DMS114 treated with DMSO at 0.1 percent for 48 hours (cell line): Measurements from ENCODE around the gene SLC26A2.
"Not testable (repeated sequence)": the region's sequence is repeated elsewhere in the genome, so short reads cannot be mapped to it uniquely, and the experiment has no call there.

Experiments
- DNase-seq: peaks from one replicate; lab custom pipeline; 2025; ENCODE audit not compliant: unreplicated experiment; lab: John Stamatoyannopoulos, UW

The SLC26A2 gene

GRCh38 chr5:150000990-150001659, 40.6 kb downstream of the SLC26A2 start:
- no peak for DNase-seq

- peak; percentile 67 for DNase-seq
Observed at GRCh38 chr5:150001660-150002486, 41.3 kb downstream of the SLC26A2 start.

DNA sequence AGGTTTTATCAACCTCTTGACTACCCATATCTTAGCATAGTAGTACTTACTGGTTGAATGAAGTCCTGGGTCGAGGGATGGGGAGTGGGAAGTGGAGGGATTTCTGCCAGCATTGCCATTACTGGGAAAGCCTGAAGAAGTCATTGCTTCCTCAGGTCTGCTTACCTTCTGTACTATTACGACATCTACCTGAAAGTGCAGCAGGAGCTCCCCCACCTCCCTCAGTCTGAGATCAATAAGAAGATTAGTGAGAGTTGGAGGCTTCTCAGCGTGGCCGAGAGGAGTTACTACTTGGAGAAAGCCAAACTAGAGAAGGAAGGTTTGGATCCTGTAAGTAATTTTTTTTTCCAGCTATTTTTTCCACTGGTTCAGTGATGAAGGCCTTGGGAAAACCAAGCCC, 45.8 kb downstream of the SLC26A2 start:
- no peak for DNase-seq

DNA sequence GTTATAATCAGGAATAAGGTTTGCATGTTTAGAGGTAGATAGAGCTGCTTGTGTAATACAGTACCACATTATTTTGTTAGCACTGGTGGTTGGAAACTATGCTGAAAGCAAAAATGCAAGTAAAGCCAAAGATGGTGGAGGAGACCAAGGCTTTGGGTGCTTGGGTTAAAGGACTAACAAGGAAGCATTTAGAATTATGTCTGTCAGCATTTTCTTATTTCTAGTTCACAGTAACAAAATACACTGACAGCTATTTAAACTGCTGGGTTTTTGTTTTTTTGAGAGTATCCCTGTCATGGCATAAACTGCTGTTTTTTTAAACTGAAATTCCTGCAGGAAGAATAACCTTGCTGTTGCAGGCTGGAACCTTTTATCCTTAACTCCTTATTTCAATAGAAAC, 46.5 kb downstream of the SLC26A2 start:
- no peak for DNase-seq

GRCh38 chr5:150009671-150010387, 49.3 kb downstream of the SLC26A2 start:
- no peak for DNase-seq

GRCh38 chr5:150013931-150014330, 53.4 kb downstream of the SLC26A2 start:
- no peak for DNase-seq

- no peak for DNase-seq
Observed at GRCh38 chr5:150014456-150014855, 53.9 kb downstream of the SLC26A2 start.

DNA sequence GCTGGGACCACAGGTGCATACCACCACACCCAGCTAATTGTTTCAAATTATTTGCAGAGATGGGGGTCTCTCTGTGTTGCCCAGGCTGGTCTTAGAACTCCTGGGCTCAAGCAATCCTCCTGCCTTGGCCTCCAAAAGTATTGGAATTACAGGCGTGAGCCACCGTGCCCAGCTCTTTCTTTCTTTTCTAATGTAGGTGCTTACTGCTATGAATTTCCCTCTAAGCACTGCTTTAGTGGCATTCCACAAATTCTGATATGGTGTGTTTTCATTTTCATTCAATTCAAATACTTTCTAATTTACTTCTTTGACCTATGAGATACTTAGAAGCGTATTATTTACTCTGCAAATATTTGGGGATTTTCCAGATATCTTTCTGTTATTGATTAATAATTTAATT, 54.9 kb downstream of the SLC26A2 start:
- no peak for DNase-seq

DNA sequence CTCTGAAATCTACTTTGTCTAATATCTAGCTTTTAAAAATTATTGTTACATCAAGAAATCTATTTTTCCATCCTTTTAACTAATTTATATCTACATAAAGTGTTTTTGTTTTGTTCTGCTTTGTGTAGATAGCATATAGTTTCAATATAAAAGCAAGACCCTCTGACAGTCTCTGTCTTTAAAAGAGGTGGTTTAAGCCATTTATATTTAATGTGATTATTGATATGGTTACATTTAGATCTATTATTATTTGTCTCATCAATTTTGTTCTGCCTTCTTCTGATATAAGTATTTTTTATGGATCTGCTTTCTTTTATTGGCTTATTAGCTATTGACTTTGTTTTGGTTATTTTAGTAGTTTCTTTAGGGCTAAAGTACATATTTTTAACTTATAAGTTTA, 56.0 kb downstream of the SLC26A2 start:
- no peak for DNase-seq

DNA sequence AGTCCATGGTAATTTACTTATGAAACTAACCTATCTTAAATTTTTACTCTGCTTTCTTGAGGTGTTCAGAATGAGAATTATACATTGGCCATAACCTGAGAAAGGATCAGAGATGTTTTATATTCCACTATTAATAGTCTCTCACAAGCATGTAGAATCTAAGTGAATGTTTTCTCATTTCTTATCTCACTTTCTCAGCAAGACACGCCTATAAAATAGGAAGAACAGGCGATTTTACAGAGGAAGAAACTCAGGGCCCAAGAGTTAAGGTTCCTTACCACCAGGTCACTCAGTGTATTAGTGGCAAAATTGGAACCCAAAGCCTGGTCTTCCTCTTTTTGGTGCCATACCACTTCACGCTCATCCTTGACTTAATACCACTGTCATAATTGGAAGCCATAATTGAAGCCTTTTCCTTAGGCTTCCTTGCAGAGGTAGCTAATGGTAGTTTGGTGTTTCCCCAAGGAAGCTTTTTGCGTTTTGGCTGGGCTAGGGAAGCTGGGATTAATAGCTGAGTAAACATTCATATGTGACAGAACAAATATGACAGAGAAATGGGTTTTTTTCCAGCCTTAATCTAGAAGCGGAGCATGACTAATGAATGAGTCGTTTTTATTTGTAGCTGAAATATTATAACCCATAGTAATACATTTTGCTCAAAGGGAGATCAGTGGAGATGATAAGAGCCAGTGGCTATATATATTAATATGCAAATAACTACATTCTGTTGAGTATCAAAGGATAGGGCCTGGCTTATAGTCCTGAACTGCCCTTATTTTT, 56.9 kb downstream of the SLC26A2 start:
- no peak for DNase-seq

DNA sequence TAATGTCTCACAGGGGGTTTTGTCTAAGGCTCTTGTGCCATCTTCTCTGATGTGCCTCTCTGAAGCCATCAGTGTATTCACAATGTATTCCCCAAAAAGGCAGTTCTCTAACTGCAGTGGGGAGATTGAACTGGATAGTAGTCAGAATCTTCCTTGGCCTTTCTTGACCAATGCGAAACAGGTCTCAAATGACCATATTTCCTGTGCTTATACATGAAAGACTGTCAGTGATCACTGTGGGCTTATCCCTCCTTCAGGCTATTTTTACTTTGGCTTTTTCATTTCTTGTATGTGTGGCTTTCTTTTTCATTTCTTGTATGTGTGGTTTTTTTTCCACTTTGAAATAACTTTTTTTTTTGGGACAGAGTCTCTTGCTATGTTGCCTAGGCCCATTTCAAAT, 59.7 kb downstream of the SLC26A2 start:
- no peak for DNase-seq

GRCh38 chr5:150021491-150022157, 61.1 kb downstream of the SLC26A2 start:
- DNase-seq = no peak

DNA sequence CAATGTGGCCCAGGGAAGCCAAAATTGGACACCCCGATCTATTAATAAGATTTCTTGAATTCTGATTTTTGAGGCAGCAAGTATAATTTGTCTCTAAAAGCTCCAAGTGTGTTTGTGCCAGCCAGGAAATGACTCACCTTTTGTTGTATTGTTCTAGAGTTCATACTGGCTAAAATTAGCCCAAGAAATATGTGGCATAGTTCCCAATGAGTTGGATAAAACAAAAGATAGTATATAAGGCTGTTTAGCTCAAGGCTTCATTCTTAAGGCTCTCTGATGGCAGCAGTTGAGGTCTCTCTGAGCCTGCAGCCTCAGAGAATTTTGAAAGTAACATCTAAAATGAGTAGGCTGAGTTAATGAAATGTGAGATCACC, 61.6 kb downstream of the SLC26A2 start:
- DNase-seq = no peak

DNA sequence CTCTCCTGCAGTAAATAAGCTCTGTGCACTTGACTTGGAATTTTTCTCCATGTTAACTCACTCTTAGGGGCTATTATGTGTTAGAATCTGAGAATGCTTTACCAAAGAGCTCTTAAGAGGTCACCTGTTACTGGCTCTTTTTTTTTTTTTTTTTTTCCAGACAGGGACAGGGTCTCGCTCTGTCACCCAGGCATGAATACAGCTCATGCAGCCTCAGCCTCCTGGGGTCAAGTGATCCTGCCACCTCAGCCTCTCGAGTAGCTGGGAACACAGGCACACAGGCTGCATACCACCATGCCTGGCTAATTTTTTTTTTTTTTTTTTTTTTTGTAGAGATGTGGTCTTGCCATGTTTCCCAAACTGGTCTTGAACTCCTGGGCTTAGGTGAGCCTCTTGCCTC, 62.1 kb downstream of the SLC26A2 start:
- DNase-seq = no peak

GRCh38 chr5:150023136-150023535, 62.6 kb downstream of the SLC26A2 start:
- DNase-seq = no peak

DNA sequence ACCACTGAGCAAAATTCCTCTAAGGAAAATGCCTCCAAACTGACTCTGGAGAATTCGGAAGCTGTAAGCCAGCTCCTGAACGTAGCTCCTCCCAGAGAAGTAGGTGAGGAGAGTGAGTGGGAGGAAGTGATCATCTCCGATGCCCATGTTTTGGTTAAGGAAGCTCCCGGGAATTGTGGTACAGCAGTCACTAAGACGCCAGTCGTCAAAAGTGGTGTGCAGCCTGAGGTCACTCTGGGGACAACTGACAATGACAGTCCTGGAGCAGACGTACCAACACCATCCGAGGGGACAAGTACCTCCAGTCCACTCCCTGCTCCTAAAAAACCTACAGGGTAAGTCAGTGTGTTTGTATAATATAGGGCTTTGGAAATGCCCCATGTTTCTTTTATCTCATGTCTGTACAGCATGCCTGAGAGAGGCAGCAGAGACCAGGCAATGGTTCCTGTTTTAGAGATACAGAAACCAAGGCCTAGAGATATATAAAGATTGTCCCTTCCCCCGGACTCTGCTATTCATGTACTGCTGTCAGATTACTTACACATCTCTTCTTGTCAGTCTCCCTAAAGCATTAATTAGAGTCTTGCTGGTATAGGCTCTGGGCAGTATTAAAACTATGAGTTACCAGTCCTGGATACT, 63.9 kb downstream of the SLC26A2 start:
- DNase-seq = no peak

DNA sequence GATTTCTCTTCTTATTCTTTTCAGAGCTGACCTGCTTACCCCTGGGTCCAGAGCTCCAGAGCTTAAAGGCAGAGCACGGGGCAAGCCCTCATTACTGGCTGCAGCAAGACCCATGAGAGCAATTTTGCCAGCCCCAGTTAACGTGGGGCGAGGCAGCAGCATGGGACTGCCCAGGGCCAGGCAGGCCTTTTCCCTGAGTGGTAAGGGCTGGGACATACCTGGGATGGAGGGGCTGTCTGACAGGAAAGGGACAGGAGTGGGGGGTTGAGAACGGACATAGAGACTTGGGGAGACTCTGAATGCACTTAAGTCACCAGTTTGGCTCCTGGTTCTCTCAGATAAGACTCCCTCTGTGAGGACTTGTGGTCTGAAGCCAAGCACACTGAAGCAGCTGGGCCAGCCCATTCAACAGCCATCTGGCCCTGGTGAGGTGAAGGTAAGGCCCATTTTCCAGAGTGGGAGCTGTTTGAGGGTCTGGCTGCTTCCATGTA, 66.2 kb downstream of the SLC26A2 start:
- DNase-seq = no peak

DNA sequence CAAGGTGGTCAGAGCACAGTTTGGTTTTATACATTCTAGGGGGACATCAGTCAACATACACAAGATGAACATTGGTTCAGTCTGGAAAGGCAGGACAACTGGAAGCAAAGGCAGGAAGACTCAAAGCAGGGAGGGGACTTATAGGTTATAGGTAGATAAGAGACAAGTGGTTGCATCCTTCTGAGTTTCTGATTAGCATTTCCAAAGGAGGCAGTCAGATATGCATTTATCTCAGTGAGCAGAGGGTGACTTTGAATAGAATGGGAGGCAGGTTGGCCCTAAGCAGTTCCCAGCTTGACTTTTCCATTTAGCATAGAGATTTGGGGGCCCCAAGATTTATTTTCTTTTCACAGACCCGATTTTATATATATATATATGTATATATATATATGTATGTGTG, 67.5 kb downstream of the SLC26A2 start:
- not testable (repeated sequence) for DNase-seq

DNA sequence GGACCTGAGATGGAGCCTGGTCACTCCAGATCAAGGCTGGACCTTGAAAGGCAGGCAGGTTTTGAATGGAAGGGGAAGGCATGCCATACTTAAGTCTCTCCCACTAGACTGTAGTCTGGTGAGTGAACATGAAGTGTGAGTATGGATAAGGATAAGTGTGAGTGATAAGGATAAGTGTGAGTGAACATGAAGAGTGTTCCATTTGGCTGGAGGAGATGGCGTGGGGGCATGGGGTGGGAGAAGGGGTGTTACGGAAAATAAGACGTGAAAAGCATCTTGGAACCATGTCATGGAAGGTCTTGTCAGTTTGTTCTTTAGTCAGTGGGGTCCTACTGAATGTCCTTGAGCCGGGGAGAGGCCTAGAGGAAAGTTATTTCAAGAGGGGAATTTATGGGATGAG, 72.8 kb downstream of the SLC26A2 start:
- no peak for DNase-seq

- no peak for DNase-seq
Observed at GRCh38 chr5:150034662-150035061, 74.1 kb downstream of the SLC26A2 start.
